ENCODE results near the gene INS. TPM values are rescaled to one million over a fixed set of nuclear protein-coding genes. Genes with fewer than 3 reads are reported as not detected.
A peak's percentile ranks its signal among the peaks of the same experiment; 100 is the strongest.

INS gene
- total RNA-seq, 1 donor from 2014 or later: not detected

- Histone ChIP-seq H3K4me3 (no peak overlapping the region), H3K27ac (no peak overlapping the region), H3K27me3 (ENCODE audit: low read depth) (peaks cover 36% of the 10 kb centered on the region), H3K9me3 (no peaks in the 10 kb centered on the region), H3K4me1 (peaks cover 4% of the 10 kb centered on the region), H3K36me3 (no peaks in the 10 kb centered on the region)
- peak; percentile 84 for TF ChIP-seq CTCF (IDR thresholded peaks at IDR 0.05)
- peak; percentile 58 for ATAC-seq
- intact Hi-C loops (cut with DNase I): no loop called here
- peak; percentile 79 for DNase-seq
These were observed 4.4 kb downstream of the INS start for GRCh38 chr11:2156416-2157182.

GRCh38 chr11:2155511-2155910 lies 5.5 kb downstream of the INS start:
- no peak overlapping the region for H3K27ac ChIP-seq
- no peaks in the 10 kb centered on the region for H3K36me3 ChIP-seq
- DNase-seq (no peak), ATAC-seq (no peak)
- TF ChIP-seq CTCF (IDR thresholded peaks at IDR 0.05): no peak
- peaks cover 38% of the 10 kb centered on the region for H3K27me3 ChIP-seq (ENCODE audit: low read depth)
- no peaks in the 10 kb centered on the region for H3K9me3 ChIP-seq
- H3K4me3 ChIP-seq: no peak overlapping the region
- intact Hi-C loops (cut with DNase I): no loop called here
- peaks cover 8% of the 10 kb centered on the region for H3K4me1 ChIP-seq

GRCh38 chr11:2154889-2155288 lies 6.1 kb downstream of the INS start:
- Histone ChIP-seq H3K9me3 (no peaks in the 10 kb centered on the region), H3K4me3 (no peak overlapping the region), H3K27me3 (ENCODE audit: low read depth) (peaks cover 40% of the 10 kb centered on the region), H3K36me3 (no peaks in the 10 kb centered on the region), H3K4me1 (peaks cover 8% of the 10 kb centered on the region), H3K27ac (no peak overlapping the region)
- no peak for TF ChIP-seq CTCF (IDR thresholded peaks at IDR 0.05)
- ATAC-seq (no peak), DNase-seq (no peak)
- intact Hi-C loops (cut with DNase I): loop anchor here (5.0 kb wide), 1 partner anchor 273 kb away; no protein-coding TSS in a partner anchor

GRCh38 chr11:2154195-2154585 lies 6.8 kb downstream of the INS start:
- Histone ChIP-seq H3K36me3 (no peaks in the 10 kb centered on the region), H3K27ac (no peak overlapping the region), H3K4me3 (no peak overlapping the region), H3K27me3 (ENCODE audit: low read depth) (peaks cover 43% of the 10 kb centered on the region), H3K9me3 (no peaks in the 10 kb centered on the region), H3K4me1 (peaks cover 8% of the 10 kb centered on the region)
- ATAC-seq: no peak
- intact Hi-C loops (cut with DNase I): loop anchor here (5.0 kb wide), 1 partner anchor 272 kb away; no protein-coding TSS in a partner anchor
- DNase-seq: no peak
- no peak for TF ChIP-seq CTCF (IDR thresholded peaks at IDR 0.05)

- no peaks in the 10 kb centered on the region for H3K9me3 ChIP-seq
- ATAC-seq: no peak
- no peak overlapping the region for H3K27ac ChIP-seq
- H3K4me3 ChIP-seq: no peak overlapping the region
- intact Hi-C loops (cut with DNase I): loop anchor here (5.0 kb wide), 1 partner anchor 271 kb away; no protein-coding TSS in a partner anchor
- peaks cover 47% of the 10 kb centered on the region for H3K27me3 ChIP-seq (ENCODE audit: low read depth)
- H3K4me1 ChIP-seq: peaks cover 8% of the 10 kb centered on the region
- DNase-seq: no peak
- no peaks in the 10 kb centered on the region for H3K36me3 ChIP-seq
- no peak for TF ChIP-seq CTCF (IDR thresholded peaks at IDR 0.05)
These were observed 7.3 kb downstream of the INS start for GRCh38 chr11:2153581-2154194.

Data from lower lobe of right lung (tissue), 2 donors.